GM18517 (cell line): ENCODE measurements around the gene SIDT2.
"Not testable (repeated sequence)": the region's sequence is repeated elsewhere in the genome, so short reads cannot be mapped to it uniquely, and the experiment has no call there.

Source experiments
- ATAC-seq: cut with Tn5 transposase; IDR thresholded peaks from one replicate; pipeline ENCODE4 v1.9.1; 2021; ENCODE audit warnings: mild to moderate bottlenecking, moderate library complexity; ENCODE audit not compliant: unreplicated experiment

Gene SIDT2

GRCh38 chr11:117202386-117203068 lies 24.0 kb downstream of the SIDT2 start:
- ATAC-seq, result no peak

- no peak for ATAC-seq
Observed at GRCh38 chr11:117203069-117203407, 24.5 kb downstream of the SIDT2 start.

GRCh38 chr11:117204283-117205080 lies 25.9 kb downstream of the SIDT2 start:
- ATAC-seq, result no peak

- no peak for ATAC-seq
Observed at GRCh38 chr11:117205211-117205818, 26.8 kb downstream of the SIDT2 start.

- ATAC-seq, result not testable (repeated sequence)
Observed at GRCh38 chr11:117206111-117206510, 27.6 kb downstream of the SIDT2 start.

- not testable (repeated sequence) for ATAC-seq
Observed at GRCh38 chr11:117206859-117207258, 28.3 kb downstream of the SIDT2 start.

GRCh38 chr11:117207481-117207880 lies 28.9 kb downstream of the SIDT2 start:
- ATAC-seq, result not testable (repeated sequence)

GRCh38 chr11:117208710-117209109 lies 30.2 kb downstream of the SIDT2 start:
- ATAC-seq, result not testable (repeated sequence)

GRCh38 chr11:117209351-117210125 lies 31.0 kb downstream of the SIDT2 start:
- ATAC-seq, result not testable (repeated sequence)

- no peak for ATAC-seq
Observed at GRCh38 chr11:117210620-117211019, 32.1 kb downstream of the SIDT2 start.

GRCh38 chr11:117212697-117213355 lies 34.3 kb downstream of the SIDT2 start:
- ATAC-seq, result no peak

GRCh38 chr11:117214404-117215110 lies 36.0 kb downstream of the SIDT2 start:
- no peak for ATAC-seq

- ATAC-seq, result no peak
Observed at GRCh38 chr11:117217141-117218084, 38.9 kb downstream of the SIDT2 start.

- no peak for ATAC-seq
Observed at GRCh38 chr11:117218133-117218915, 39.8 kb downstream of the SIDT2 start.

GRCh38 chr11:117219001-117219400 lies 40.5 kb downstream of the SIDT2 start:
- no peak for ATAC-seq

- ATAC-seq, result no peak
Observed at GRCh38 chr11:117219455-117219854, 40.9 kb downstream of the SIDT2 start.

- ATAC-seq, result no peak
Observed at GRCh38 chr11:117219995-117220394, 41.5 kb downstream of the SIDT2 start.

GRCh38 chr11:117220568-117220967 lies 42.0 kb downstream of the SIDT2 start:
- ATAC-seq, result no peak
